ENCODE data around the gene DMRT2.

Gene DMRT2

GRCh38 chr9:1086517-1086916 is 36.4 kb downstream of the DMRT2 start:
- H3K4me3 ChIP-seq (ENCODE audit: low read depth, low read length): no peak overlapping the region

- no peak overlapping the region for H3K4me3 ChIP-seq (ENCODE audit: low read depth, low read length)
Observed at GRCh38 chr9:1087120-1087881, 37.1 kb downstream of the DMRT2 start.

- H3K4me3 ChIP-seq (ENCODE audit: low read depth, low read length): no peak overlapping the region
Observed at GRCh38 chr9:1094749-1095148, 44.6 kb downstream of the DMRT2 start.

- H3K4me3 ChIP-seq (ENCODE audit: low read depth, low read length): no peak overlapping the region
Observed at GRCh38 chr9:1096155-1096964, 46.2 kb downstream of the DMRT2 start.

GRCh38 chr9:1098551-1098950 is 48.4 kb downstream of the DMRT2 start:
- H3K4me3 ChIP-seq (ENCODE audit: low read depth, low read length): no peak overlapping the region

GRCh38 chr9:1100201-1100600 is 50.0 kb downstream of the DMRT2 start:
- H3K4me3 ChIP-seq (ENCODE audit: low read depth, low read length): no peak overlapping the region

- H3K4me3 ChIP-seq (ENCODE audit: low read depth, low read length): no peak overlapping the region
Observed at GRCh38 chr9:1100945-1101344, 50.8 kb downstream of the DMRT2 start.

GRCh38 chr9:1101846-1102641 is 51.9 kb downstream of the DMRT2 start:
- H3K4me3 ChIP-seq (ENCODE audit: low read depth, low read length): no peak overlapping the region

- no peak overlapping the region for H3K4me3 ChIP-seq (ENCODE audit: low read depth, low read length)
Observed at GRCh38 chr9:1102642-1102970, 52.4 kb downstream of the DMRT2 start.
